KOPT-K1 (cell line): ENCODE measurements around the gene SMAD3.

Experiments
- H3K27ac ChIP-seq: fragments of 200-600 bp; sonication (generic); 2 replicates; pipeline ENCODE4 v1.5.1; 2016; ENCODE audit warnings: antibody characterized with exemption, mild to moderate bottlenecking, low read depth, low read length; ENCODE audit not compliant: poor library complexity, severe bottlenecking
- H3K36me3 ChIP-seq: fragments of 200-600 bp; sonication (generic); 2 replicates; pipeline ENCODE4 v1.5.1; 2017; ENCODE audit warnings: antibody characterized with exemption, mild to moderate bottlenecking, low read length, moderate library complexity; ENCODE audit not compliant: insufficient read depth
- H3K9me3 ChIP-seq: fragments of 200-600 bp; sonication (generic); 2 replicates; pipeline ENCODE4 v1.5.1; 2017; ENCODE audit warnings: antibody characterized with exemption, low read length, mild to moderate bottlenecking; ENCODE audit not compliant: insufficient read depth, poor library complexity, severe bottlenecking

Gene SMAD3

GRCh38 chr15:67137951-67138848, 72.8 kb downstream of the SMAD3 start:
- H3K27ac ChIP-seq: peak overlapping the region; percentile 59
- H3K9me3 ChIP-seq: no peaks in the 10 kb centered on the region
- no peaks in the 10 kb centered on the region for H3K36me3 ChIP-seq

GRCh38 chr15:67138891-67139855, 73.8 kb downstream of the SMAD3 start:
- Histone ChIP-seq H3K36me3 (no peaks in the 10 kb centered on the region), H3K27ac (no peak overlapping the region), H3K9me3 (no peaks in the 10 kb centered on the region)

- H3K9me3 ChIP-seq: no peaks in the 10 kb centered on the region
- no peak overlapping the region for H3K27ac ChIP-seq
- H3K36me3 ChIP-seq: no peaks in the 10 kb centered on the region
Measured at GRCh38 chr15:67140078-67140833, 74.9 kb downstream of the SMAD3 start.

- H3K27ac ChIP-seq: no peak overlapping the region
Measured at GRCh38 chr15:67142092-67142766, 76.8 kb downstream of the SMAD3 start.

GRCh38 chr15:67142767-67143100, 77.3 kb downstream of the SMAD3 start:
- Histone ChIP-seq H3K27ac (no peak overlapping the region), H3K36me3 (no peaks in the 10 kb centered on the region), H3K9me3 (no peaks in the 10 kb centered on the region)

More at GRCh38 chr15:67142092-67142766, 76.8 kb downstream of the SMAD3 start:
- no peaks in the 10 kb centered on the region for H3K9me3 ChIP-seq
- no peaks in the 10 kb centered on the region for H3K36me3 ChIP-seq

GRCh38 chr15:67143646-67144045, 78.2 kb downstream of the SMAD3 start:
- no peaks in the 10 kb centered on the region for H3K9me3 ChIP-seq
- no peaks in the 10 kb centered on the region for H3K36me3 ChIP-seq
- H3K27ac ChIP-seq: no peak overlapping the region

- Histone ChIP-seq H3K27ac (peak overlapping the region; percentile 86), H3K9me3 (no peaks in the 10 kb centered on the region), H3K36me3 (no peaks in the 10 kb centered on the region)
Measured at GRCh38 chr15:67144609-67145311, 79.4 kb downstream of the SMAD3 start.

GRCh38 chr15:67145312-67145610, 79.9 kb downstream of the SMAD3 start:
- Histone ChIP-seq H3K36me3 (no peaks in the 10 kb centered on the region), H3K27ac (peak overlapping the region; percentile 86), H3K9me3 (no peaks in the 10 kb centered on the region)

- H3K27ac ChIP-seq: peak overlapping the region; percentile 86
- no peaks in the 10 kb centered on the region for H3K36me3 ChIP-seq
- H3K9me3 ChIP-seq: no peaks in the 10 kb centered on the region
Measured at GRCh38 chr15:67145710-67146109, 80.3 kb downstream of the SMAD3 start.

- Histone ChIP-seq H3K9me3 (no peaks in the 10 kb centered on the region), H3K27ac (peak overlapping the region; percentile 86), H3K36me3 (no peaks in the 10 kb centered on the region)
Measured at GRCh38 chr15:67146234-67146633, 80.8 kb downstream of the SMAD3 start.

- peak overlapping the region; percentile 86 for H3K27ac ChIP-seq
- H3K36me3 ChIP-seq: no peaks in the 10 kb centered on the region
- H3K9me3 ChIP-seq: no peaks in the 10 kb centered on the region
Measured at GRCh38 chr15:67146875-67147381, 81.5 kb downstream of the SMAD3 start.

GRCh38 chr15:67147396-67147949, 82.1 kb downstream of the SMAD3 start:
- Histone ChIP-seq H3K36me3 (no peaks in the 10 kb centered on the region), H3K27ac (peak overlapping the region; percentile 86), H3K9me3 (no peaks in the 10 kb centered on the region)

GRCh38 chr15:67148196-67148701, 82.8 kb downstream of the SMAD3 start:
- Histone ChIP-seq H3K36me3 (no peaks in the 10 kb centered on the region), H3K27ac (peak overlapping the region; percentile 86), H3K9me3 (no peaks in the 10 kb centered on the region)
